ENCODE results near the gene COL27A1.

The COL27A1 gene

DNA sequence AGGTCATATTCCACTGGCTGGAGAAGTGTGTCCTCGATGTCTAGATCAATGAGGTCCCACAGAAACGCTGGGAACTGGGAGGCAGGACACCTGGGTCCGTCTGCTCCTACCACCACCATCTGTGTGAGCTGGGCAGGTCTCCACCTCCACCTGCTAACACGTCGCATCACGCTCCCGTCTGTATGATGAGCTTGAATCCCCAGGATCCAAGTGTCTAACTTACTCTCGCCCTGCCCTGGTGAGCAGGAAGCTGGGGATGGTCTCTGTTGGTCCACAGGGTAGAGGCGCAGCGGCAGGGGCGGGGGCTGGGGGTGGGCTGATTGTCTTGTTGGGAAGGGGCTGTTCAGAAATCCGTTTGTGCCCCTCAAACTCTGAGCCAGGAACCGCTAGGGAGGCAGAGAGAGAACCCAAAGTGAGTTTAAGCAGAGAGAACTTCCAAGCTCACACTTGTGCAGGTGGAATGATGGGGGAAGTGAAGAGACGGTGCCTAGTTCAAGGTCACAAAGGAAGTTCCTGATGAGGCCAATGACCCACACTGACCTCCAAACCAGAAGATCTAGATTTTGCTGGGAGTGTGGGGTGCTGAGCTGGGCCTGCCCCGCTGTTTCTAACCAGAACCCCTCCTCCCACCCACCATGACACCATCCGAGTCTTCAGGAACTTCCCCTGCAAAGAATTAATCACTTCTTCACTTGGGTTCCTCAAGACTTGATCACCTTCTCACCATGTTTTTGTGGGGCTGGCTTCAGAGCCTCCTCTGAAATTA lies 195.5 kb downstream of the COL27A1 start:
- no peak for DNase-seq (ENCODE audit: low read depth)
- H3K4me3 ChIP-seq (replicated peaks; ENCODE audit: low read depth, low read length) = no peak overlapping the region

DNA sequence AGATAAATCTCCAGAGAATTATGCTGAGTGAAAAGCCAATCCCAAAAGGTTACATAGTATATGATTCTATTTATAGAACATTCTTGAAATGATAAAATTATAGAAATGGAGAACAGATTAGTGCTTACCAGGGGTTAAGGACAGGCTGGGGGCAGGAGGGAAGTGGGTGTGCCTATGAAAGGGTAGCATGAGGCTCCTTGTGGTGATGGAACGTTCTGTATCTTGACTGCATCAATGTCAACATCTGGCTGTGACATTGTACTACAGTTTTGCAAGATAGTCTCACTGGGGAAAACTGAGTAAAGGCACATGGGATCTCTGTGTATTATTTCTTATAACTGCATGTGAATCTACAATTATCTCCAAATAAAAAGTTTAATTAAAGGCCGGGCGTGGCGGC lies 196.6 kb downstream of the COL27A1 start:
- DNase-seq (ENCODE audit: low read depth) = no peak
- H3K4me3 ChIP-seq (replicated peaks; ENCODE audit: low read depth, low read length) = no peak overlapping the region
- TF ChIP-seq, protein P1, sequence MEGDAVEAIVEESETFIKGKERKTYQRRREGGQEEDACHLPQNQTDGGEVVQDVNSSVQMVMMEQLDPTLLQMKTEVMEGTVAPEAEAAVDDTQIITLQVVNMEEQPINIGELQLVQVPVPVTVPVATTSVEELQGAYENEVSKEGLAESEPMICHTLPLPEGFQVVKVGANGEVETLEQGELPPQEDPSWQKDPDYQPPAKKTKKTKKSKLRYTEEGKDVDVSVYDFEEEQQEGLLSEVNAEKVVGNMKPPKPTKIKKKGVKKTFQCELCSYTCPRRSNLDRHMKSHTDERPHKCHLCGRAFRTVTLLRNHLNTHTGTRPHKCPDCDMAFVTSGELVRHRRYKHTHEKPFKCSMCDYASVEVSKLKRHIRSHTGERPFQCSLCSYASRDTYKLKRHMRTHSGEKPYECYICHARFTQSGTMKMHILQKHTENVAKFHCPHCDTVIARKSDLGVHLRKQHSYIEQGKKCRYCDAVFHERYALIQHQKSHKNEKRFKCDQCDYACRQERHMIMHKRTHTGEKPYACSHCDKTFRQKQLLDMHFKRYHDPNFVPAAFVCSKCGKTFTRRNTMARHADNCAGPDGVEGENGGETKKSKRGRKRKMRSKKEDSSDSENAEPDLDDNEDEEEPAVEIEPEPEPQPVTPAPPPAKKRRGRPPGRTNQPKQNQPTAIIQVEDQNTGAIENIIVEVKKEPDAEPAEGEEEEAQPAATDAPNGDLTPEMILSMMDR (IDR thresholded peaks at IDR 0.05; ENCODE audit: low read length, missing control alignments) = no peak

More for the DNA sequence above, 195.5 kb downstream of the COL27A1 start:
- TF ChIP-seq, protein P1 (IDR thresholded peaks at IDR 0.05; ENCODE audit: low read length, missing control alignments) = no peak

DNA sequence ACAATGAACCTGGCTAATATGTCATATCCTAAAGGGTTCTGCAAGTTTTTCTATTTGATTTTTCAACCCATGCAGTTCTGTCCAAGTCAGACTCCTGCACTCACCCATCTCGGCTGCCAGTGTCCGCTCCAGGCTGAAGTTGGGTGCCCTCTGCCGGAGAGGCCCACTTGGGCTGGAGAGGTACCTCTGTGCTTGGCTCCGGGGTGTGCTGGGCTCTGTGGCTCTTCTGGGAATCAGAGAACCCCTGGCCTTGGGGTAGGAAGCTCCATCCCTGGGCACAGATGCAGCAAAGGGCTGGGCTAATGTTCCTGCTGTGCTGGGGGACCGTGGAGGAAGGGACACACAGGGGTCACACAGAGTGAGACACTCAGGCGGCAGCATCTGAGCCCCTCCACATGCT lies 200.5 kb downstream of the COL27A1 start:
- DNase-seq (ENCODE audit: low read depth) = no peak
- TF ChIP-seq, protein P1 (IDR thresholded peaks at IDR 0.05; ENCODE audit: low read length, missing control alignments) = no peak
- H3K4me3 ChIP-seq (replicated peaks; ENCODE audit: low read depth, low read length) = no peak overlapping the region

DNA sequence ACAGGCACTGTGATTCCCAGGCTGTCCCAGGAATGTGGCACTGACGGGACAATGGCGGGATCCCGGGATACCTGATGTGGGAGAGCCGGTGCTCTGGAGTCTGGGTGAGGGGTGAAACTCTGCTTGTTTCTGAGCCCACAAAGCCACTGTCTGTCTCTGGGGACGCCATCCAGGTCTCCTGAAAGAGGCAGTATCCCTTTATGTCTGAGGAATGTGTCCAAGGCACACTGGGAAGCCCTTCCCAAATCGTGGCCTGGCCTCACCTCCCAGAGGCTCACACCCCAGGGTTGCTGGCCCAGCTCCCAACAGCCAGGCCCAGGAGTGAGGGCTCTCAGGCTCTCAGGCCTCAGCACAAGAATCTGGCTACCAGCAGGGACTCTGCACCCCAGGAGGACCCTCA lies 201.5 kb downstream of the COL27A1 start:
- no peak overlapping the region for H3K4me3 ChIP-seq (replicated peaks; ENCODE audit: low read depth, low read length)
- DNase-seq (ENCODE audit: low read depth) = no peak
- TF ChIP-seq, protein P1 (IDR thresholded peaks at IDR 0.05; ENCODE audit: low read length, missing control alignments) = no peak

DNA sequence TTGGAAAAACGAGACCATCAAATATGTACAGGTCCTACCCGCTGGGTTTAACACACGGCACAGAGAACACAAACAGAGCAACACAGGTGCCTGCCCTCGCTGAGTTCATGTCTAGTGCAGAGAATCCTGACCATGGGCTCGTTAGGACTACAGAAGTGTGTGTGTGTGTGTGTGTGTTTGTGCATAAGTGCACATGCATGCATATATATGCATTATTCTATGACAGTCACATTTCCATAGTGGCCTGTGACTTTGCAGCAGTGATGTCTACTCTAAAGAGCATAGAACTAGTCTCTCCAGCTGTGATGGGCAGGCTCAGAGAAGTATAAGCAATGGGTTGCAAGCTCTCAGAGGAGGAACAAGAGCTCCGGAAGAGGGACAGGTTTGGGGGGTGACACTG lies 202.0 kb downstream of the COL27A1 start:
- no peak overlapping the region for H3K4me3 ChIP-seq (replicated peaks; ENCODE audit: low read depth, low read length)
- no peak for DNase-seq (ENCODE audit: low read depth)
- TF ChIP-seq, protein P1 (IDR thresholded peaks at IDR 0.05; ENCODE audit: low read length, missing control alignments) = no peak

DNA sequence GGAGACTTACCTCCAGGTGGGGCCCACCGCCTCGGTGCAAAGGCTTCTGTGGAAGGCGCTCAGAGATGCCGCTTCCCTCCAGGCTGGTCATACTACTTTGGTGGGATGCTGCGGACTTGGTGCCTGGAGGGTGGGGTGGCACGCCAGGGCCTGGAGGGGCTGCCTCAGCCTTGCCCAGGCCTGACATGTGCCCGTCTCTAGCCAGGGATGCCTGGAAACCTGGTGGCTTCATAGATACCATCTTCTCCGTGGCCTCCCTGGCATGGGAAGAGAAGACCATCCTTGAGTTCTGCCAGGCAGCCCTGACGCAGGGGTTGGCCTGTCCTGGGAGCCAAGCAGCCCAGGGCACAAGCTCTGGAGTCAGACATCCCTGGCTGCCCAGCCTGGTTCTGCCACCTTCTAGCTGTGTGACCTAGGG lies 202.6 kb downstream of the COL27A1 start:
- no peak for DNase-seq (ENCODE audit: low read depth)
- no peak overlapping the region for H3K4me3 ChIP-seq (replicated peaks; ENCODE audit: low read depth, low read length)
- TF ChIP-seq, protein P1 (IDR thresholded peaks at IDR 0.05; ENCODE audit: low read length, missing control alignments) = no peak

DNA sequence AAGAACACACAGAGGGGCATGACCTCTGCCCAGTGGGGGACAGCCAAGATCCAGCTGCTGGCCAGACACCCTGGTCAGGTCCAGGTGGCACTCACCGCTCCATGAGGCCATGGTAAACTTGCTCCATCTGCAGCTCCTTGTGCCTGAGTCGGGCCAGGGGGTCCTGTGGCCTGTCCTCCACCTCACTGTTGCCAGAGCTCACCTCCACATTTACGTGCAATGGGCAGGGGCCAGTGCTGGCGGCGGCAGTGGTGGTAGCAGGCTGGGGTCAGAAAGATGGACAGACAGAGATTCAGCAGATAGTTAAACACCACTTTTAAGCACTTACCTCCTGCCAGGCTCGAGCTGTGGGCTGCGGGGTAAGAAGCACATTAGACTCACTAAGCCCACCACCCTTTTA lies 204.5 kb downstream of the COL27A1 start:
- no peak for DNase-seq (ENCODE audit: low read depth)

More for the DNA sequence above, 204.5 kb downstream of the COL27A1 start:
- no peak overlapping the region for H3K4me3 ChIP-seq (replicated peaks; ENCODE audit: low read depth, low read length)
- TF ChIP-seq, protein P1 (IDR thresholded peaks at IDR 0.05; ENCODE audit: low read length, missing control alignments) = no peak
